Hepatocyte (in vitro differentiated cells): ENCODE measurements around the gene TTLL7. TPM values are rescaled to one million over a fixed set of nuclear protein-coding genes. Genes with fewer than 3 reads are reported as not detected.

Source experiments
- DNase-seq: peaks from one replicate; pipeline ENCODE4 v3.0.0-alpha.2; 2016; ENCODE audit warnings: low spot score
- H2AFZ ChIP-seq: fragments of 200-600 bp; sonication (generic); 2 replicates; pipeline ENCODE4 v1.6.0; 2016; ENCODE audit warnings: antibody characterized with exemption, mild to moderate bottlenecking
- H3K27ac ChIP-seq: fragments of 200-600 bp; sonication (generic); 2 replicates; pipeline ENCODE4 v1.5.1; 2016; ENCODE audit warnings: mild to moderate bottlenecking
- H3K27me3 ChIP-seq: fragments of 200-600 bp; sonication (generic); 2 replicates; pipeline ENCODE4 v1.6.1; 2016
- H3K36me3 ChIP-seq: fragments of 200-600 bp; sonication (generic); replicated peaks from 2 replicates; pipeline ENCODE4 v1.5.1; 2016; ENCODE audit warnings: low read depth; ENCODE audit not compliant: insufficient read depth
- H3K4me1 ChIP-seq: fragments of 200-600 bp; sonication (generic); 2 replicates; pipeline ENCODE4 v1.5.1; 2016; ENCODE audit warnings: mild to moderate bottlenecking, moderate library complexity; ENCODE audit not compliant: insufficient read depth
- H3K4me2 ChIP-seq: fragments of 200-600 bp; sonication (generic); 2 replicates; pipeline ENCODE4 v1.6.0; 2016
- H3K4me3 ChIP-seq: fragments of 200-600 bp; sonication (generic); 2 replicates; pipeline ENCODE4 v1.5.1; 2016; ENCODE audit warnings: mild to moderate bottlenecking
- H3K79me2 ChIP-seq: fragments of 200-600 bp; sonication (generic); 2 replicates; pipeline ENCODE4 v1.6.0; 2017; ENCODE audit warnings: mild to moderate bottlenecking
- H3K9me2 ChIP-seq: fragments of 200-600 bp; sonication (generic); replicated peaks from 2 replicates; pipeline ENCODE4 v1.6.0; 2017; ENCODE audit warnings: mild to moderate bottlenecking; ENCODE audit not compliant: insufficient read depth
- H3K9me3 ChIP-seq: fragments of 200-600 bp; sonication (generic); 2 replicates; pipeline ENCODE4 v1.5.1; 2016; ENCODE audit warnings: low read depth, mild to moderate bottlenecking
- H4K20me1 ChIP-seq: fragments of 200-600 bp; sonication (generic); 2 replicates; pipeline ENCODE4 v1.6.0; 2016; ENCODE audit warnings: mild to moderate bottlenecking; ENCODE audit not compliant: insufficient read depth, poor library complexity, severe bottlenecking
- EZH2 ChIP-seq: fragments of 200-600 bp; sonication (generic); IDR thresholded peaks from 2 replicates; pipeline ENCODE4 v1.6.1; 2016; ENCODE audit warnings: antibody characterized with exemption, mild to moderate bottlenecking, borderline replicate concordance
- EZH2phosphoT487 ChIP-seq: fragments of 200-600 bp; sonication (generic); IDR thresholded peaks from one replicate; pipeline ENCODE4 v1.6.1; 2018; ENCODE audit warnings: antibody characterized with exemption, mild to moderate bottlenecking, low read depth, moderate library complexity; ENCODE audit not compliant: unreplicated experiment, severe bottlenecking
- WGBS: methylation state at CpG from one replicate; pipeline ENCODE4 v1.1.6; 2016; ENCODE audit warnings: low lambda C conversion rate; ENCODE audit errors: missing lambda C conversion rate; 5-methylcytosine and 5-hydroxymethylcytosine counted together
- polyA plus RNA-seq: library from polyadenylated mRNA; unstranded; fragments of >200 nt; fragmentation: Nextera tagmentation; extraction: Ambion mirVana; gene quantifications from 2 replicates; pipeline ENCODE4 v1.2.1, GENCODE V29; 2016
- total RNA-seq: library from RNA; depleted of rRNA; stranded (reverse); fragments of >200 nt; gene quantifications from 2 replicates; pipeline ENCODE4 v1.2.3, GENCODE V29; 2014
- TF ChIP-seq, protein P1 (sequence below): fragments of 200-600 bp; sonication (generic); IDR thresholded peaks from 2 replicates; pipeline ENCODE4 v1.5.1; 2016; ENCODE audit warnings: antibody characterized with exemption, mild to moderate bottlenecking; ENCODE audit not compliant: poor library complexity

The TTLL7 gene
- total and polyA plus RNA-seq, 2 experiments from 2014 or later: 1.9 to 3.5 TPM

DNA sequence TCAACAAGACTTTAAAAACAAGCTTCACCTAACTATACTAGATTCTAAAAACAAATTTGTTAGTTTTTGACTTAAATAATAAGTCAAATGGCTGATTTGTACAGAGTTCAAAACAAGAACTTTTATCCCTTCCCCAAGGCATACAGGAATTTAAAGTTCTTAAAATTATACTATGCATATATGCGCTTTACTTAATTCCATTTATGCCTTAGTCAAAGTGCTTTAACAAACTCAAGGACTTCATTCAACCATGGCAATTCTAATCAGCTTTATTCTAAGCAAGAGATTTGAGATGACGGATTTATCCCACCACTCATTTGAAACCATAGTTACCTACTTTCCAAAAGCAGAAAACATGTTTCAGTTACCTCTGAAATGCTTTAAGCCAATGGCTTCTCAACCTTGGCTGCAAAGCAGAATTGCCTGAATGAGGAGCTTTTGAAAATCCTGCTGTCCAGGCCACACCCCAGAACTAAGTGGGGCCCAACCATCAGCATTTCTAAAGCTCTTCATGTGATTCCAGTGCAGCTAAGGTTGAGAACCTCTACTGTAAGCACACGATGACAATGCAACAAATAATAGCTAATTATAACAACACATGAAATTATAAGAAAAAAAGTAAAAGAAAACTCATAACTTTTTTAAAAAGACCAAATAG is 44.6 kb downstream of the TTLL7 start:
- H4K20me1 ChIP-seq: no peaks in the 10 kb centered on the region
- H3K4me1 ChIP-seq: no peaks in the 10 kb centered on the region
- no peaks in the 10 kb centered on the region for H3K9me2 ChIP-seq
- DNase-seq: no peak
- TF ChIP-seq EZH2phosphoT487: no peak
- TF ChIP-seq, protein P1, sequence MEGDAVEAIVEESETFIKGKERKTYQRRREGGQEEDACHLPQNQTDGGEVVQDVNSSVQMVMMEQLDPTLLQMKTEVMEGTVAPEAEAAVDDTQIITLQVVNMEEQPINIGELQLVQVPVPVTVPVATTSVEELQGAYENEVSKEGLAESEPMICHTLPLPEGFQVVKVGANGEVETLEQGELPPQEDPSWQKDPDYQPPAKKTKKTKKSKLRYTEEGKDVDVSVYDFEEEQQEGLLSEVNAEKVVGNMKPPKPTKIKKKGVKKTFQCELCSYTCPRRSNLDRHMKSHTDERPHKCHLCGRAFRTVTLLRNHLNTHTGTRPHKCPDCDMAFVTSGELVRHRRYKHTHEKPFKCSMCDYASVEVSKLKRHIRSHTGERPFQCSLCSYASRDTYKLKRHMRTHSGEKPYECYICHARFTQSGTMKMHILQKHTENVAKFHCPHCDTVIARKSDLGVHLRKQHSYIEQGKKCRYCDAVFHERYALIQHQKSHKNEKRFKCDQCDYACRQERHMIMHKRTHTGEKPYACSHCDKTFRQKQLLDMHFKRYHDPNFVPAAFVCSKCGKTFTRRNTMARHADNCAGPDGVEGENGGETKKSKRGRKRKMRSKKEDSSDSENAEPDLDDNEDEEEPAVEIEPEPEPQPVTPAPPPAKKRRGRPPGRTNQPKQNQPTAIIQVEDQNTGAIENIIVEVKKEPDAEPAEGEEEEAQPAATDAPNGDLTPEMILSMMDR: no peak
- TF ChIP-seq EZH2: no peak
- H3K4me2 ChIP-seq: no peak overlapping the region
- H2AFZ ChIP-seq: no peak overlapping the region
- H3K27me3 ChIP-seq: no peaks in the 10 kb centered on the region
- no peak overlapping the region for H3K27ac ChIP-seq
- no peaks in the 10 kb centered on the region for H3K36me3 ChIP-seq
- 94% methylated on average over 3 of the region's 3 CpGs for whole genome bisulfite sequencing
- H3K9me3 ChIP-seq: no peaks in the 10 kb centered on the region
- no peak overlapping the region for H3K4me3 ChIP-seq
- H3K79me2 ChIP-seq: no peaks in the 10 kb centered on the region

DNA sequence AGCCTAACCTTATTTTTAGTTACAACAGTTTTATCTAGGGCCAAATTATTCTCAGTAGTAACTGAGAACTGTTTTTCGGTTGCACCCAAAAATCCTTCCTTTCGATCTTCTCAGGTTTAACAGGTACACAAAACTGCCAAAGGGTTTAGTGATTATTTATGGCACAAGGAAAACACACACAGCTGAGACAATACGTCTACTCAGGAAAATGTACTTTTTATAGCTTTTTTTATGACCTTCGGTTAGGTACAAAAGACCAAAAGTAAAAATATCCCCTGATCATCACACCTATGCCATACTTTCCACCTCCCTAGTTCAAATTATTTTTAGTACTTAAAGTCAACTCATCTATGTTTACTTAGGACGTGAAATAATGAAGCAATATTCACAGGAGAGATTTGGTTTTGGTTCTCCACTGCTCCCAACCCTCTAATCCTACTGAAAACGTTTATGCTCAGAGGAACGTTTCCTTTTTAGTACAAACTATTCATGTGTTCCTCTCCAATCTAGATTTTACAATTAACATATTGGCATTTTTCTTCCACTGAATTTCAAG is 48.7 kb downstream of the TTLL7 start:
- peak overlapping the region; percentile 38 for H3K4me2 ChIP-seq
- H3K79me2 ChIP-seq: no peaks in the 10 kb centered on the region
- no peaks in the 10 kb centered on the region for H3K4me1 ChIP-seq
- no peaks in the 10 kb centered on the region for H3K9me2 ChIP-seq
- TF ChIP-seq, protein P1: no peak
- no peak for TF ChIP-seq EZH2phosphoT487
- no peak for TF ChIP-seq EZH2
- no peak for DNase-seq
- 46% methylated on average over 7 of the region's 7 CpGs for WGBS
- no peaks in the 10 kb centered on the region for H3K27me3 ChIP-seq
- no peaks in the 10 kb centered on the region for H4K20me1 ChIP-seq
- no peak overlapping the region for H3K4me3 ChIP-seq
- no peaks in the 10 kb centered on the region for H3K9me3 ChIP-seq
- no peaks in the 10 kb centered on the region for H3K36me3 ChIP-seq
- no peak overlapping the region for H2AFZ ChIP-seq
- H3K27ac ChIP-seq: no peak overlapping the region

DNA sequence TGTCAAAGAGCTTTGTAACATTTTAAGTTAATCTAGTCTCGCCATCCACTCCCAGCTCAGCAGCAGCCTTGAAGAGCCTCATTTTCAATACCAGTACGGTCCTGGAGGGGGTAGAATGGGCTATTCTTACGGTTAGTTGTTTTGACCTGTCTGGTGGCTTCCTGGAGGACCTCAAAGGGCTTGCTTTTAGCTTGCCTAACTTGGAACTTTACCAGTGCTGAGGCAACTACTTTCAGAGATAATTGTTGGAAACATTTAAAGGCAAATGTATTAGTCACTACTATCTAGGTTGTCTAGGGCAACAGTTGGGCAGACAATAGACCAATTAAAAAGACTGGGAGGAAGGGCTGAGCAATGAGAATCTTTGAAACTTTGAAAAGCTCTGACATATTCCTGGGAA is 56.0 kb downstream of the TTLL7 start:
- H3K9me3 ChIP-seq: no peaks in the 10 kb centered on the region
- H2AFZ ChIP-seq: no peak overlapping the region
- no peaks in the 10 kb centered on the region for H3K9me2 ChIP-seq
- no peaks in the 10 kb centered on the region for H3K27me3 ChIP-seq
- 79% methylated on average over 3 of the region's 3 CpGs for WGBS
- no peak for TF ChIP-seq EZH2
- TF ChIP-seq, protein P1: no peak
- TF ChIP-seq EZH2phosphoT487: no peak
- no peaks in the 10 kb centered on the region for H3K79me2 ChIP-seq
- no peaks in the 10 kb centered on the region for H4K20me1 ChIP-seq
- H3K27ac ChIP-seq: no peak overlapping the region
- no peak overlapping the region for H3K4me3 ChIP-seq
- no peak overlapping the region for H3K4me2 ChIP-seq
- DNase-seq: no peak
- H3K4me1 ChIP-seq: no peaks in the 10 kb centered on the region
- H3K36me3 ChIP-seq: no peaks in the 10 kb centered on the region
